PC-9 (cell line): ENCODE measurements around the gene FTO. TPM values are rescaled to one million over a fixed set of nuclear protein-coding genes. Genes with fewer than 3 reads are reported as not detected.

ENCODE experiments used
- BruUV-seq: library from RNA; stranded (reverse); fragments of 400-500 nt; replicated peaks from 2 replicates; lab custom pipeline; 2021; lab: Mats Ljungman, UMichigan
- CTCF ChIA-PET: fragments of 300-600 bp; sonication (Branson Sonifier 250); formaldehyde crosslinking; loops from one replicate; lab custom pipeline; 2022; ENCODE audit warnings: antibody characterized with exemption; lab: Charles Lee
- POLR2A ChIA-PET: fragments of 300-600 bp; sonication (Branson Sonifier 250); formaldehyde crosslinking; loops from one replicate; lab custom pipeline; 2022; ENCODE audit warnings: antibody characterized with exemption; ENCODE audit not compliant: unreplicated experiment; lab: Charles Lee
- DNase-seq, 2 experiments: peaks; one replicate each; pipeline versions ENCODE4 v3.0.0 to v3.0.0-alpha.2; 2015 to 2022; ENCODE audit warnings: mixed read lengths in 1 of 2
- H2AFZ ChIP-seq: fragments of 200-600 bp; sonication (generic); 2 replicates; pipeline ENCODE4 v1.8.1; 2017; ENCODE audit warnings: antibody characterized with exemption
- H3F3A ChIP-seq: fragments of 200-600 bp; sonication (generic); 2 replicates; pipeline ENCODE4 v1.8.1; 2017; ENCODE audit warnings: antibody characterized with exemption, mild to moderate bottlenecking, low read depth; ENCODE audit not compliant: insufficient read depth
- H3K27ac ChIP-seq: fragments of 200-600 bp; sonication (generic); 2 replicates; pipeline ENCODE4 v1.6.1; 2016; ENCODE audit warnings: mixed run types
- H3K27me3 ChIP-seq: fragments of 200-600 bp; sonication (generic); 2 replicates; pipeline ENCODE4 v1.6.1; 2016; ENCODE audit warnings: low read depth, mixed run types; ENCODE audit not compliant: insufficient read depth
- H3K36me3 ChIP-seq: fragments of 200-600 bp; sonication (generic); 2 replicates; pipeline ENCODE4 v1.6.1; 2016; ENCODE audit warnings: low read depth, mixed run types
- H3K4me1 ChIP-seq: fragments of 200-600 bp; sonication (generic); replicated peaks from 2 replicates; pipeline ENCODE4 v1.6.1; 2016; ENCODE audit warnings: mixed run types; ENCODE audit not compliant: insufficient read depth
- H3K4me2 ChIP-seq: fragments of 200-600 bp; sonication (generic); 2 replicates; pipeline ENCODE4 v1.6.1; 2017; ENCODE audit warnings: mixed run types
- H3K4me3 ChIP-seq: fragments of 200-600 bp; sonication (generic); 2 replicates; pipeline ENCODE4 v1.6.1; 2016; ENCODE audit warnings: mixed run types
- H3K79me2 ChIP-seq: fragments of 200-600 bp; sonication (generic); 2 replicates; pipeline ENCODE4 v1.6.1; 2017; ENCODE audit warnings: low read depth, mixed run types
- H3K9me2 ChIP-seq: fragments of 200-600 bp; sonication (generic); 2 replicates; pipeline ENCODE4 v1.8.1; 2017; ENCODE audit warnings: mild to moderate bottlenecking; ENCODE audit not compliant: insufficient read depth
- H3K9me3 ChIP-seq: fragments of 200-600 bp; sonication (generic); 2 replicates; pipeline ENCODE4 v1.8.1; 2016; ENCODE audit warnings: low read depth; ENCODE audit not compliant: insufficient read depth
- H4K20me1 ChIP-seq: fragments of 200-600 bp; sonication (generic); 2 replicates; pipeline ENCODE4 v1.8.1; 2017; ENCODE audit not compliant: insufficient read depth
- EZH2 ChIP-seq: fragments of 200-600 bp; sonication (generic); IDR thresholded peaks from 2 replicates; pipeline ENCODE4 v1.8.0; 2017; ENCODE audit warnings: antibody characterized with exemption, low read depth
- intact Hi-C: fragments of 100-400 bp; cut with micrococcal nuclease; formaldehyde crosslinking; loops from one replicate; pipeline ENCODE4 v1.10.0; 2022; ENCODE audit not compliant: unreplicated experiment
- total RNA-seq: library from RNA; stranded (reverse); gene quantifications from 2 replicates; pipeline ENCODE4 v1.2.3, GENCODE V29; 2021
- TF ChIP-seq, protein P1 (sequence below): fragments of 200-600 bp; sonication (generic); conservative IDR thresholded peaks from 2 replicates; pipeline ENCODE4 v1.6.1; 2017; ENCODE audit warnings: mixed run types, antibody characterized with exemption, mild to moderate bottlenecking, moderate library complexity

The FTO gene
- total RNA-seq, 1 experiment from 2014 or later: 58.1 TPM

- Histone ChIP-seq H3K4me1 (no peaks in the 10 kb centered on the region; the same call in 1 of the 2 replicates), H3K9me2 (no peaks in the 10 kb centered on the region), H3K36me3 (no peaks in the 10 kb centered on the region), H3K79me2 (no peaks in the 10 kb centered on the region), H3K27ac (no peak overlapping the region), H3K9me3 (peaks cover 4% of the 10 kb centered on the region; the same call in 1 of the 2 replicates), H3K4me3 (no peak overlapping the region; the same call in 1 of the 2 replicates), H3F3A (peaks cover 10% of the 10 kb centered on the region; the same call in 1 of the 2 replicates), H2AFZ (no peak overlapping the region), H4K20me1 (no peaks in the 10 kb centered on the region), H3K27me3 (no peaks in the 10 kb centered on the region), H3K4me2 (peak overlapping the region; percentile 80)
- no TSS peak for BruUV-seq
- intact Hi-C loops: loop anchor here (2.0 to 10.0 kb wide), 2 partner anchors 94 to 232 kb away; partner anchors contain the start of gene IRX3
- ChIA-PET CTCF (no interaction called here), POLR2A (no interaction called here)
- TF ChIP-seq, protein P1, sequence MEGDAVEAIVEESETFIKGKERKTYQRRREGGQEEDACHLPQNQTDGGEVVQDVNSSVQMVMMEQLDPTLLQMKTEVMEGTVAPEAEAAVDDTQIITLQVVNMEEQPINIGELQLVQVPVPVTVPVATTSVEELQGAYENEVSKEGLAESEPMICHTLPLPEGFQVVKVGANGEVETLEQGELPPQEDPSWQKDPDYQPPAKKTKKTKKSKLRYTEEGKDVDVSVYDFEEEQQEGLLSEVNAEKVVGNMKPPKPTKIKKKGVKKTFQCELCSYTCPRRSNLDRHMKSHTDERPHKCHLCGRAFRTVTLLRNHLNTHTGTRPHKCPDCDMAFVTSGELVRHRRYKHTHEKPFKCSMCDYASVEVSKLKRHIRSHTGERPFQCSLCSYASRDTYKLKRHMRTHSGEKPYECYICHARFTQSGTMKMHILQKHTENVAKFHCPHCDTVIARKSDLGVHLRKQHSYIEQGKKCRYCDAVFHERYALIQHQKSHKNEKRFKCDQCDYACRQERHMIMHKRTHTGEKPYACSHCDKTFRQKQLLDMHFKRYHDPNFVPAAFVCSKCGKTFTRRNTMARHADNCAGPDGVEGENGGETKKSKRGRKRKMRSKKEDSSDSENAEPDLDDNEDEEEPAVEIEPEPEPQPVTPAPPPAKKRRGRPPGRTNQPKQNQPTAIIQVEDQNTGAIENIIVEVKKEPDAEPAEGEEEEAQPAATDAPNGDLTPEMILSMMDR: no peak
- no peak for TF ChIP-seq EZH2
- no peak for DNase-seq
These were observed 489.2 kb downstream of the FTO start for GRCh38 chr16:54193013-54193664.

DNA sequence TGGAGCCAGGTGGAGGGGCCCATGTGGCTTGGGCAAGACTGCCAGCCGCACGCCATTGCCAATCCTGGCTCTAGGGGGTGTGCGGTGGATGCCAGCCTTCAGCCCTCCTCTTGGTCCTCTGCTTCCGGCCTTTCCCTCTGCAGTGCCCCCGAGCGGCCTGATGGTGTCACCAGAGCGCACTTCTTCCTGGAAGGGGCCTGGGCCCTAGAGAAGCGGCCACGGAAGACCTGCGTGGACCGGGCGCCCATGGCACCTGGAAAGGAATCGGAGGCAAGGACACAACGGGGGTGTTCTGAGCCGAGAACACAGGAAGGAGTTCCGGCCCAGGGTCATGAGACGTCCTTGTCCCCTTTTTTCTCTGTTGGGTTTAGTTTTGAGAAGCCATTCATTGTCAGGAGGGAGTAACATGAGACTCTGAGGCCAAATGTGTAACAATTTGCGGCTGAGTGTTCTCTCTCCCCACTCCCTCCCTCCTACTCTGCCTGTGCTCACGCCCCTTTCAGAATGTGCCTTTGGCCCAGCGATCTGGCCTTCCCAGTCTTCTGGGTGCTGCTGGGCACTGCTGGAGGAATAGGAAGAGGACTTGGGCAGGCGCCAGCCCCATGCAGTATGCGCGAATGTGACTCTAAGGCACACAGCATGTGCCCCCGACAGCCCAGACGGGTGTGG is 489.8 kb downstream of the FTO start:
- Histone ChIP-seq H3K4me2 (peak overlapping the region; percentile 80), H3K79me2 (no peaks in the 10 kb centered on the region), H3K27ac (peak overlapping the region; percentile 17; the same call in 1 of the 2 replicates), H3K27me3 (no peaks in the 10 kb centered on the region), H3K4me3 (peak overlapping the region; percentile 52), H2AFZ (peak overlapping the region; percentile 79), H3K36me3 (no peaks in the 10 kb centered on the region), H3K9me2 (no peaks in the 10 kb centered on the region), H3K9me3 (peaks cover 4% of the 10 kb centered on the region; the same call in 1 of the 2 replicates), H3F3A (peaks cover 10% of the 10 kb centered on the region; the same call in 1 of the 2 replicates), H4K20me1 (no peaks in the 10 kb centered on the region), H3K4me1 (no peaks in the 10 kb centered on the region; the same call in 1 of the 2 replicates)
- TF ChIP-seq, protein P1: peak; percentile 90
- no peak for TF ChIP-seq EZH2
- intact Hi-C loops: loop anchor here (2.0 to 10.0 kb wide), 2 partner anchors 93 to 231 kb away; partner anchors contain the start of gene IRX3
- CTCF ChIA-PET: no interaction called here
- POLR2A ChIA-PET: no interaction called here
- no TSS peak for BruUV-seq
- peak; percentile 59 to 84 for DNase-seq

- Histone ChIP-seq H3K4me3 (peak overlapping the region; percentile 52; the same call in 1 of the 2 replicates), H3K27me3 (no peaks in the 10 kb centered on the region), H4K20me1 (no peaks in the 10 kb centered on the region), H3K79me2 (no peaks in the 10 kb centered on the region), H3K4me1 (no peaks in the 10 kb centered on the region; the same call in 1 of the 2 replicates), H3K27ac (peak overlapping the region; percentile 17; the same call in 1 of the 2 replicates), H3F3A (peaks cover 10% of the 10 kb centered on the region; the same call in 1 of the 2 replicates), H3K36me3 (no peaks in the 10 kb centered on the region), H2AFZ (peak overlapping the region; percentile 79), H3K9me2 (no peaks in the 10 kb centered on the region), H3K9me3 (peaks cover 4% of the 10 kb centered on the region; the same call in 1 of the 2 replicates), H3K4me2 (peak overlapping the region; percentile 80)
- no peak for DNase-seq
- BruUV-seq: no TSS peak
- TF ChIP-seq, protein P1: no peak
- TF ChIP-seq EZH2: no peak
- CTCF ChIA-PET: interaction anchor here (0.7 kb wide), 1 partner anchor 289 kb away, joined by 3 read pairs; no protein-coding TSS in a partner anchor
- POLR2A ChIA-PET: no interaction called here
- intact Hi-C loops: loop anchor here (10.0 kb wide), 1 partner anchor 230 kb away; no protein-coding TSS in a partner anchor
These were observed 490.4 kb downstream of the FTO start for GRCh38 chr16:54194334-54194743.
